HL-60 (cell line): ENCODE results near the gene MPP2.

ENCODE experiments used
- DNase-seq, 2 experiments: peaks; one replicate each; pipeline ENCODE4 v3.0.0-alpha.2; 2010 to 2020; ENCODE audit warnings: low read depth in 1 of 2, low spot score in 1 of 2
- H3K27ac ChIP-seq: fragments of 250-450 bp; sonication (Bioruptor Pico); replicated peaks from 2 replicates; pipeline ENCODE4 v1.5.1; 2020; ENCODE audit warnings: mild to moderate bottlenecking, moderate library complexity
- H3K27me3 ChIP-seq: fragments of 250-450 bp; sonication (Bioruptor Pico); 2 replicates; pipeline ENCODE4 v1.5.1; 2021; ENCODE audit warnings: mild to moderate bottlenecking, moderate library complexity; ENCODE audit not compliant: insufficient read depth, poor library complexity, severe bottlenecking
- H3K4me3 ChIP-seq: replicated peaks from 2 replicates; pipeline ENCODE4 v1.5.1; 2011; ENCODE audit warnings: mild to moderate bottlenecking, control low read depth, low read length; ENCODE audit not compliant: insufficient read depth
- GABPA ChIP-seq: IDR thresholded peaks from 2 replicates; pipeline ENCODE4 v1.6.1; 2012; ENCODE audit warnings: low read depth
- POLR2AphosphoS5 ChIP-seq: IDR thresholded peaks from 2 replicates; pipeline ENCODE4 v1.6.1; 2012; ENCODE audit warnings: low read depth
- SPI1 ChIP-seq: IDR thresholded peaks from 2 replicates; pipeline ENCODE4 v1.6.1; 2012; ENCODE audit warnings: low read depth, mild to moderate bottlenecking, borderline replicate concordance
- TF ChIP-seq, protein P1 (sequence below): IDR thresholded peaks from 2 replicates; pipeline ENCODE4 v1.6.1; 2012; ENCODE audit warnings: low read depth; ENCODE audit not compliant: insufficient replicate concordance
- TF ChIP-seq, protein P2 (sequence below): IDR thresholded peaks from one replicate; pipeline ENCODE4 v1.5.1; 2011; ENCODE audit warnings: low read length, control low read depth, inconsistent platforms; ENCODE audit not compliant: insufficient read depth

MPP2 gene

DNA sequence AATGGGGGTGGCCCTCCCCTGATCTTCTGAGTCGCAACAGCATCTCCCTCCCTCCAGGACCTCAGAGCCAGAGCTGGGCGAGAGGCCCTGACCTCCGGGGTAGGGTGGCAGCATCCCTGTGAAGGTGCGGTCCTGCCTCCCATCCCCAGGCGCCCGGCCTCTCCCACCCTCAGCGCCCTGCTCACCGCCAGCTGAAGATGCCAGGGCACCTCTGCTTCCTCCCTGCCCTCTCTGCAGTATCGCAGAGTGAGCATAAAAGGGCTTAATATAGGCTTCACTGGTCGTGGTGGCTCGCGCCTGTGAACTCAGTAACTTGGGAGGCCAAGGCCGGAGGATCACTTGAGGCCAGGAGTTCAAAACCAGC, 10.7 kb upstream of the MPP2 start:
- no peak overlapping the region for H3K4me3 ChIP-seq
- TF ChIP-seq, protein P1, sequence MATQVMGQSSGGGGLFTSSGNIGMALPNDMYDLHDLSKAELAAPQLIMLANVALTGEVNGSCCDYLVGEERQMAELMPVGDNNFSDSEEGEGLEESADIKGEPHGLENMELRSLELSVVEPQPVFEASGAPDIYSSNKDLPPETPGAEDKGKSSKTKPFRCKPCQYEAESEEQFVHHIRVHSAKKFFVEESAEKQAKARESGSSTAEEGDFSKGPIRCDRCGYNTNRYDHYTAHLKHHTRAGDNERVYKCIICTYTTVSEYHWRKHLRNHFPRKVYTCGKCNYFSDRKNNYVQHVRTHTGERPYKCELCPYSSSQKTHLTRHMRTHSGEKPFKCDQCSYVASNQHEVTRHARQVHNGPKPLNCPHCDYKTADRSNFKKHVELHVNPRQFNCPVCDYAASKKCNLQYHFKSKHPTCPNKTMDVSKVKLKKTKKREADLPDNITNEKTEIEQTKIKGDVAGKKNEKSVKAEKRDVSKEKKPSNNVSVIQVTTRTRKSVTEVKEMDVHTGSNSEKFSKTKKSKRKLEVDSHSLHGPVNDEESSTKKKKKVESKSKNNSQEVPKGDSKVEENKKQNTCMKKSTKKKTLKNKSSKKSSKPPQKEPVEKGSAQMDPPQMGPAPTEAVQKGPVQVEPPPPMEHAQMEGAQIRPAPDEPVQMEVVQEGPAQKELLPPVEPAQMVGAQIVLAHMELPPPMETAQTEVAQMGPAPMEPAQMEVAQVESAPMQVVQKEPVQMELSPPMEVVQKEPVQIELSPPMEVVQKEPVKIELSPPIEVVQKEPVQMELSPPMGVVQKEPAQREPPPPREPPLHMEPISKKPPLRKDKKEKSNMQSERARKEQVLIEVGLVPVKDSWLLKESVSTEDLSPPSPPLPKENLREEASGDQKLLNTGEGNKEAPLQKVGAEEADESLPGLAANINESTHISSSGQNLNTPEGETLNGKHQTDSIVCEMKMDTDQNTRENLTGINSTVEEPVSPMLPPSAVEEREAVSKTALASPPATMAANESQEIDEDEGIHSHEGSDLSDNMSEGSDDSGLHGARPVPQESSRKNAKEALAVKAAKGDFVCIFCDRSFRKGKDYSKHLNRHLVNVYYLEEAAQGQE = no peak
- TF ChIP-seq GABPA (no peak), SPI1 (no peak), POLR2AphosphoS5 (no peak)
- TF ChIP-seq, protein P2, sequence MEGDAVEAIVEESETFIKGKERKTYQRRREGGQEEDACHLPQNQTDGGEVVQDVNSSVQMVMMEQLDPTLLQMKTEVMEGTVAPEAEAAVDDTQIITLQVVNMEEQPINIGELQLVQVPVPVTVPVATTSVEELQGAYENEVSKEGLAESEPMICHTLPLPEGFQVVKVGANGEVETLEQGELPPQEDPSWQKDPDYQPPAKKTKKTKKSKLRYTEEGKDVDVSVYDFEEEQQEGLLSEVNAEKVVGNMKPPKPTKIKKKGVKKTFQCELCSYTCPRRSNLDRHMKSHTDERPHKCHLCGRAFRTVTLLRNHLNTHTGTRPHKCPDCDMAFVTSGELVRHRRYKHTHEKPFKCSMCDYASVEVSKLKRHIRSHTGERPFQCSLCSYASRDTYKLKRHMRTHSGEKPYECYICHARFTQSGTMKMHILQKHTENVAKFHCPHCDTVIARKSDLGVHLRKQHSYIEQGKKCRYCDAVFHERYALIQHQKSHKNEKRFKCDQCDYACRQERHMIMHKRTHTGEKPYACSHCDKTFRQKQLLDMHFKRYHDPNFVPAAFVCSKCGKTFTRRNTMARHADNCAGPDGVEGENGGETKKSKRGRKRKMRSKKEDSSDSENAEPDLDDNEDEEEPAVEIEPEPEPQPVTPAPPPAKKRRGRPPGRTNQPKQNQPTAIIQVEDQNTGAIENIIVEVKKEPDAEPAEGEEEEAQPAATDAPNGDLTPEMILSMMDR = no peak
- no peak for DNase-seq
- peaks cover 23% of the 10 kb centered on the region for H3K27me3 ChIP-seq
- no peak overlapping the region for H3K27ac ChIP-seq

DNA sequence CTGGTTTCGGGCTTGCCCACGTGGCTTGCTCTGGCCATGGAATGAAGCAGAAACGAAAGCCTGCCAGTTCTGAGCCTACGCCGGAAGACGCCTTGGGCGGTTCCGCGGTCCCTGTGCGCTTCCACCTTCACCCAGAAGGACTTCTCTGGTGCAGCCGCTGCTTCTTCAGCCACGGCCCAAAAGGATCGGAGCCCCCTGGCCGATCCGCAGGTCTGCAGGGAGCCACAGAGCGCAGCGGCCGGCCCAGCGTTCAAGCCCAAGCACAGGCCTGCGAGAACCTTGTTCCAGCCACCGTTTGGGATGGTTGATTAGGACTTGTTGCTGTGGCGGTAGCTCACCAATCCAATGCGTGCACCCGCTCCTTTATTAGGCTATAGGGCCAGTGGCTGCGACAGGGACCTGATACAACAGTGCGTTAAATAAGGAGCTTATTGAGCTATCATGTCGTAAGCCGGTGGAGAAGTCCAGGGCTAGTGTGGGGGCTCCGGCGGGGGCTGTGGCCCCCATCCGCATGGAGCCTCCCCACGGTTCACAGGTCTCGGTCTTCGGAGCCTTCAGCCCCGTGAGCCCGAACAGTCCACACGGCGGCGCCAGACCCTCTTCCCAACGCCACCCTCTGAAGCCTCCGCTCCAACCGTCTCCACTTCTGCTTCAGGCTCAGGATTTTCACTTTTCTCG, 10.2 kb upstream of the MPP2 start:
- peaks cover 23% of the 10 kb centered on the region for H3K27me3 ChIP-seq
- TF ChIP-seq SPI1 = no peak
- TF ChIP-seq, protein P2 = peak; percentile 23
- H3K4me3 ChIP-seq = no peak overlapping the region
- no peak overlapping the region for H3K27ac ChIP-seq
- DNase-seq = peak in 1 of 2 experiments; percentile 21

DNA sequence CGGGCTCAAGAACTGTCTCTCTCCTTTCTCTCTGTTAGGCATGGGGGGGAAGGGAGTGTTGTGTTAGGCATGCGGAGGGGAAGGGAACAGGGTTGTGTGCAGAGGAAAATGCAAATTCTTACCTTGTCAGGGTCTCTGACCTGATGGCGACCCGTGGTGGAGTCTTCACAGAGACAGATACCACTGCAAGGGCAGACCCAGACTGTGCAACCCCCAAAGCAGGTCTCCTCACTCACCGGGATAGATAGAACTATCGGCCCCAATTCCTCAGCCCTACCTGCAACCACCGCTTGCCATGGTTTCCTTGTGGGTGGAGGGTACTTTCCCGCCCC, 9.6 kb upstream of the MPP2 start:
- Histone ChIP-seq H3K27me3 (peaks cover 23% of the 10 kb centered on the region), H3K27ac (no peak overlapping the region), H3K4me3 (no peak overlapping the region)
- TF ChIP-seq GABPA = no peak
- TF ChIP-seq, protein P2 = no peak
- TF ChIP-seq, protein P1 = no peak
- no peak for DNase-seq

DNA sequence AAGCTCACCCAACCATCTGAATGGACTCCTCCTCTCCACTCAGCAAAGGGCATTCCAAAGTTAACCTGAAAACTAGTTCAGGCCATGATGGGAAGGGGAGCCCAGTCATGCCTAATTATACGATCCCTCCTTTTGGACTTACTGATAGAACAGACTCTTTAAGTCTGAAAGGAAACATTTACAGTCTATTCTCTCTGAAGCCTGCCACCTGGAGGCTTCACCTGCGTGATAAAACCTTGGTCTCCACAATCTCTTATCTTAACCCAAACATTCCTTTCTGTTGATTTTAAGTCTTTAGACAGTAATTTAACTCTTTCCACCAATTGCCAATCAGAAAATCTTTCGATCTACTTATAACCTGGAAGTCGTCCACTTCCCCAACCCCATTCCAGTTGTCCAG, 9.0 kb upstream of the MPP2 start:
- no peak for DNase-seq
- TF ChIP-seq POLR2AphosphoS5 (no peak), SPI1 (no peak), GABPA (no peak)
- TF ChIP-seq, protein P1 = no peak
- TF ChIP-seq, protein P2 = no peak
- peaks cover 23% of the 10 kb centered on the region for H3K27me3 ChIP-seq
- H3K27ac ChIP-seq = no peak overlapping the region
- H3K4me3 ChIP-seq = no peak overlapping the region
